H54 (cell line): ENCODE data around the gene HOXD12.
A peak's percentile ranks its signal among the peaks of the same experiment; 100 is the strongest.

ENCODE experiments used
- DNase-seq: peaks from one replicate; pipeline ENCODE4 v3.0.0; 2011; ENCODE audit warnings: low spot score, mixed read lengths; ENCODE audit not compliant: insufficient read length
- FAIRE-seq: peaks from 3 replicates; lab custom pipeline; 2011; peaks lifted over from hg19 to GRCh38; lab: Jason Lieb, UNC
- POLR2A ChIP-seq: IDR thresholded peaks from 2 replicates; pipeline ENCODE4 v1.6.1; 2011; ENCODE audit warnings: low read depth, mild to moderate bottlenecking, low read length

The HOXD12 gene

GRCh38 chr2:176140513-176141317, 41.1 kb downstream of the HOXD12 start:
- FAIRE-seq (no peak), DNase-seq (peak; percentile 59)
- TF ChIP-seq POLR2A, result peak; percentile 15; the same call in 1 of the 2 replicates

GRCh38 chr2:176142281-176142680, 42.7 kb downstream of the HOXD12 start:
- FAIRE-seq, result no peak

GRCh38 chr2:176145085-176145969, 45.7 kb downstream of the HOXD12 start:
- no peak for TF ChIP-seq POLR2A
- FAIRE-seq (no peak), DNase-seq (no peak)

More at GRCh38 chr2:176142281-176142680, 42.7 kb downstream of the HOXD12 start:
- TF ChIP-seq POLR2A, result no peak
- DNase-seq, result no peak

- FAIRE-seq, result no peak
- no peak for DNase-seq
- no peak for TF ChIP-seq POLR2A
These were observed 46.5 kb downstream of the HOXD12 start for GRCh38 chr2:176146101-176146500.

GRCh38 chr2:176146645-176147044, 47.0 kb downstream of the HOXD12 start:
- FAIRE-seq (no peak), DNase-seq (no peak)
- no peak for TF ChIP-seq POLR2A

GRCh38 chr2:176147210-176147799, 47.7 kb downstream of the HOXD12 start:
- no peak for DNase-seq
- FAIRE-seq, result no peak
- no peak for TF ChIP-seq POLR2A

GRCh38 chr2:176147800-176148496, 48.4 kb downstream of the HOXD12 start:
- no peak for FAIRE-seq
- TF ChIP-seq POLR2A, result no peak
- no peak for DNase-seq

- TF ChIP-seq POLR2A, result no peak
- DNase-seq (no peak), FAIRE-seq (no peak)
These were observed 49.3 kb downstream of the HOXD12 start for GRCh38 chr2:176148751-176149421.

GRCh38 chr2:176149481-176149938, 49.9 kb downstream of the HOXD12 start:
- TF ChIP-seq POLR2A, result no peak
- FAIRE-seq, result no peak
- no peak for DNase-seq

GRCh38 chr2:176149939-176150583, 50.5 kb downstream of the HOXD12 start:
- FAIRE-seq (no peak), DNase-seq (no peak)
- no peak for TF ChIP-seq POLR2A

- DNase-seq, result no peak
- no peak for FAIRE-seq
- no peak for TF ChIP-seq POLR2A
These were observed 51.2 kb downstream of the HOXD12 start for GRCh38 chr2:176150584-176151441.
